ENCODE data around the gene PDSS2. TPM values are rescaled to one million over a fixed set of nuclear protein-coding genes. Genes with fewer than 3 reads are reported as not detected.

Gene PDSS2
- total RNA-seq, 1 experiment from 2014 or later = 17.7 TPM

GRCh38 chr6:107323133-107323785 lies 136.1 kb downstream of the PDSS2 start:
- no peak for ATAC-seq
- intact Hi-C loops (cut with micrococcal nuclease; ENCODE audit: unreplicated experiment) (no loop called here), in situ Hi-C loops (cut with HindIII; ENCODE audit: low pct_unique_long_range_greater_than_20kb, low sequenced_read_pairs) (no loop called here)
- no peak for TF ChIP-seq POLR2AphosphoS5 (IDR thresholded peaks at IDR 0.05; ENCODE audit: low read depth, low read length)
- no peak for TF ChIP-seq SIN3A (IDR thresholded peaks at IDR 0.05; ENCODE audit: borderline replicate concordance, insufficient read depth, low read depth, low read length)
- no peak for TF ChIP-seq TCF7L2 (IDR thresholded peaks at IDR 0.05; ENCODE audit: low read depth, low read length)
- TF ChIP-seq, protein P1, sequence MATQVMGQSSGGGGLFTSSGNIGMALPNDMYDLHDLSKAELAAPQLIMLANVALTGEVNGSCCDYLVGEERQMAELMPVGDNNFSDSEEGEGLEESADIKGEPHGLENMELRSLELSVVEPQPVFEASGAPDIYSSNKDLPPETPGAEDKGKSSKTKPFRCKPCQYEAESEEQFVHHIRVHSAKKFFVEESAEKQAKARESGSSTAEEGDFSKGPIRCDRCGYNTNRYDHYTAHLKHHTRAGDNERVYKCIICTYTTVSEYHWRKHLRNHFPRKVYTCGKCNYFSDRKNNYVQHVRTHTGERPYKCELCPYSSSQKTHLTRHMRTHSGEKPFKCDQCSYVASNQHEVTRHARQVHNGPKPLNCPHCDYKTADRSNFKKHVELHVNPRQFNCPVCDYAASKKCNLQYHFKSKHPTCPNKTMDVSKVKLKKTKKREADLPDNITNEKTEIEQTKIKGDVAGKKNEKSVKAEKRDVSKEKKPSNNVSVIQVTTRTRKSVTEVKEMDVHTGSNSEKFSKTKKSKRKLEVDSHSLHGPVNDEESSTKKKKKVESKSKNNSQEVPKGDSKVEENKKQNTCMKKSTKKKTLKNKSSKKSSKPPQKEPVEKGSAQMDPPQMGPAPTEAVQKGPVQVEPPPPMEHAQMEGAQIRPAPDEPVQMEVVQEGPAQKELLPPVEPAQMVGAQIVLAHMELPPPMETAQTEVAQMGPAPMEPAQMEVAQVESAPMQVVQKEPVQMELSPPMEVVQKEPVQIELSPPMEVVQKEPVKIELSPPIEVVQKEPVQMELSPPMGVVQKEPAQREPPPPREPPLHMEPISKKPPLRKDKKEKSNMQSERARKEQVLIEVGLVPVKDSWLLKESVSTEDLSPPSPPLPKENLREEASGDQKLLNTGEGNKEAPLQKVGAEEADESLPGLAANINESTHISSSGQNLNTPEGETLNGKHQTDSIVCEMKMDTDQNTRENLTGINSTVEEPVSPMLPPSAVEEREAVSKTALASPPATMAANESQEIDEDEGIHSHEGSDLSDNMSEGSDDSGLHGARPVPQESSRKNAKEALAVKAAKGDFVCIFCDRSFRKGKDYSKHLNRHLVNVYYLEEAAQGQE (IDR thresholded peaks at IDR 0.05; ENCODE audit: insufficient read depth in 1 of 2, low read depth in 2 of 2, low read length in 1 of 2) = no peak
- TF ChIP-seq CTCF (IDR thresholded peaks at IDR 0.05) = no peak
- no TSS peak for BruUV-seq (replicated peaks)
- no peak for DNase-seq (ENCODE audit: low read depth, low spot score)
- Histone ChIP-seq H3K27me3 (ENCODE audit: control insufficient read depth, insufficient read depth, low read length) (no peaks in the 10 kb centered on the region), H3K27ac (ENCODE audit: low read length) (no peak overlapping the region), H3K4me3 (ENCODE audit: low read depth in 2 of 2, low read length in 2 of 2) (no peak overlapping the region), H3K4me1 (ENCODE audit: control insufficient read depth, insufficient read depth, low read length) (0 out of 2 replicates have a peak, but pooled peaks cover under 1% of the 10 kb centered on the region), H3K36me3 (ENCODE audit: control insufficient read depth, insufficient read depth, low read length) (no peaks in the 10 kb centered on the region), H3K9me3 (ENCODE audit: control insufficient read depth, insufficient read depth, low read depth, low read length) (no peaks in the 10 kb centered on the region)
- CTCF ChIA-PET = no interaction called here
- POLR2A ChIA-PET = no interaction called here

- Histone ChIP-seq H3K9me3 (ENCODE audit: control insufficient read depth, insufficient read depth, low read depth, low read length) (no peaks in the 10 kb centered on the region), H3K36me3 (ENCODE audit: control insufficient read depth, insufficient read depth, low read length) (no peaks in the 10 kb centered on the region), H3K4me3 (ENCODE audit: low read depth in 2 of 2, low read length in 2 of 2) (no peak overlapping the region), H3K27ac (ENCODE audit: low read length) (no peak overlapping the region), H3K4me1 (ENCODE audit: control insufficient read depth, insufficient read depth, low read length) (peaks cover 5% of the 10 kb centered on the region; the same call in 1 of the 2 replicates), H3K27me3 (ENCODE audit: control insufficient read depth, insufficient read depth, low read length) (no peaks in the 10 kb centered on the region)
- intact Hi-C loops (cut with micrococcal nuclease; ENCODE audit: unreplicated experiment) = no loop called here
- DNase-seq (ENCODE audit: low read depth, low spot score) (no peak), ATAC-seq (no peak)
- CTCF ChIA-PET = no interaction called here
- in situ Hi-C loops (cut with HindIII; ENCODE audit: low pct_unique_long_range_greater_than_20kb, low sequenced_read_pairs) = no loop called here
- POLR2A ChIA-PET = no interaction called here
- TF ChIP-seq CTCF (IDR thresholded peaks at IDR 0.05) (no peak), TCF7L2 (IDR thresholded peaks at IDR 0.05; ENCODE audit: low read depth, low read length) (no peak), POLR2AphosphoS5 (IDR thresholded peaks at IDR 0.05; ENCODE audit: low read depth, low read length) (no peak), SIN3A (IDR thresholded peaks at IDR 0.05; ENCODE audit: borderline replicate concordance, insufficient read depth, low read depth, low read length) (no peak)
- TF ChIP-seq, protein P1 (IDR thresholded peaks at IDR 0.05; ENCODE audit: insufficient read depth in 1 of 2, low read depth in 2 of 2, low read length in 1 of 2) = no peak
- BruUV-seq (replicated peaks) = no TSS peak
Measured at GRCh38 chr6:107321793-107322192, 137.6 kb downstream of the PDSS2 start.

All from Panc1 (cell line).